ENCODE measurements around the gene LRRC32.

DNA sequence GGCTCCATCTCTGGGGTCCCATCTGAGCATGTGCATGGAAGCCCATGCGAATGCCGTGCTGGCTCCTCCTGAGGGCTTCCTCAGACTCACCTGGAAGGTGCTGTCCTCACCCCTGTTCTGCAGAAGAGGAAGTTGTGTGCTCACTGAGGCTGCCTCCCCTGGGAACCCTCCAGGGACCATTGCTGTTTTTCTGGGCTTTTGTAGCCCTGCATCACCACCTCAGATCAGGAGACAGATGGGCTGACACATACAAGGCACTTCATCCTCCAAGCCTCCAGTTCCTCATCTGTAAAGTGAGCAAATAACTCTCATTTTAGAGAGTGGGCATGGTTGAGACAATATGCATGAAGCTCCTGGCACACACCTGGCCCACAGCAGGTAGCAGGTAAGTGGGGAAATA, 12.1 kb upstream of the LRRC32 start:
- TF ChIP-seq POLR2A (IDR thresholded peaks at IDR 0.05; ENCODE audit: low read depth, low read length) (no peak), POLR2AphosphoS5 (IDR thresholded peaks at IDR 0.05; ENCODE audit: low read depth, low read length) (no peak), TAF1 (IDR thresholded peaks at IDR 0.05; ENCODE audit: borderline replicate concordance, low read depth, low read length) (no peak)
